Jurkat, Clone E6-1 (cell line): Measurements from ENCODE around the gene TMEM134.
"Not testable (repeated sequence)": the region's sequence is repeated elsewhere in the genome, so short reads cannot be mapped to it uniquely, and the experiment has no call there.

ENCODE experiments used
- DNase-seq: peaks from one replicate; pipeline ENCODE4 v3.0.0-alpha.2; 2011; ENCODE audit warnings: low read depth, low spot score
- H3K4me3 ChIP-seq: 2 replicates; pipeline ENCODE4 v1.5.1; 2011; ENCODE audit warnings: mild to moderate bottlenecking, low read length, control low read depth, moderate library complexity

TMEM134 gene

GRCh38 chr11:67466367-67466766, 2.7 kb downstream of the TMEM134 start:
- DNase-seq: no peak
- H3K4me3 ChIP-seq: no peak overlapping the region

- peak overlapping the region; percentile 82 for H3K4me3 ChIP-seq
- DNase-seq: not testable (repeated sequence)
These were observed 3.5 kb downstream of the TMEM134 start for GRCh38 chr11:67465530-67465929.

GRCh38 chr11:67465189-67465510, 3.9 kb downstream of the TMEM134 start:
- no peak for DNase-seq
- peak overlapping the region; percentile 82 for H3K4me3 ChIP-seq

GRCh38 chr11:67464411-67465188, 4.5 kb downstream of the TMEM134 start:
- DNase-seq: peak; percentile 80
- peak overlapping the region; percentile 82 for H3K4me3 ChIP-seq

GRCh38 chr11:67463680-67464410, 5.2 kb downstream of the TMEM134 start:
- H3K4me3 ChIP-seq: peak overlapping the region; percentile 82
- DNase-seq: no peak

GRCh38 chr11:67463186-67463585, 5.9 kb downstream of the TMEM134 start:
- DNase-seq: no peak
- no peak overlapping the region for H3K4me3 ChIP-seq

- DNase-seq: no peak
These were observed 10.8 kb downstream of the TMEM134 start for GRCh38 chr11:67458266-67458665.

GRCh38 chr11:67457453-67457852, 11.6 kb downstream of the TMEM134 start:
- H3K4me3 ChIP-seq: no peak overlapping the region
- DNase-seq: no peak

More at GRCh38 chr11:67458266-67458665, 10.8 kb downstream of the TMEM134 start:
- no peak overlapping the region for H3K4me3 ChIP-seq

- no peak for DNase-seq
- H3K4me3 ChIP-seq: no peak overlapping the region
These were observed 12.9 kb downstream of the TMEM134 start for GRCh38 chr11:67456068-67456705.

- no peak for DNase-seq
- no peak within 1 kb of the TSS for H3K4me3 ChIP-seq
These were observed 14.0 kb downstream of the TMEM134 start, which contains the start of gene CABP4 for GRCh38 chr11:67455054-67455453. Gene CABP4 (plus strand): TSS chr11:67455354. CDS start chr11:67455424, 70 bp downstream.

- H3K4me3 ChIP-seq: no peak overlapping the region
- DNase-seq: no peak
These were observed 15.0 kb downstream of the TMEM134 start for GRCh38 chr11:67453816-67454732.

- DNase-seq: no peak
- no peak within 1 kb of the TSS for H3K4me3 ChIP-seq
These were observed 16.7 kb downstream of the TMEM134 start, which contains the start of gene GPR152 for GRCh38 chr11:67452141-67452952. Gene GPR152 (minus strand): TSS chr11:67452729. CDS start chr11:67452724, 5 bp downstream.

- DNase-seq: no peak
- no peak overlapping the region for H3K4me3 ChIP-seq
These were observed 17.4 kb downstream of the TMEM134 start for GRCh38 chr11:67451658-67451976.

- no peak for DNase-seq
- no peak overlapping the region for H3K4me3 ChIP-seq
These were observed 18.0 kb downstream of the TMEM134 start for GRCh38 chr11:67450796-67451657.

GRCh38 chr11:67449116-67449844, 19.8 kb downstream of the TMEM134 start:
- no peak overlapping the region for H3K4me3 ChIP-seq
- DNase-seq: no peak

- no peak for DNase-seq
These were observed 20.8 kb downstream of the TMEM134 start for GRCh38 chr11:67448220-67448609.

GRCh38 chr11:67445515-67445914, 23.5 kb downstream of the TMEM134 start:
- H3K4me3 ChIP-seq: no peak overlapping the region
- DNase-seq: no peak

More at GRCh38 chr11:67448220-67448609, 20.8 kb downstream of the TMEM134 start:
- no peak overlapping the region for H3K4me3 ChIP-seq
